IPS-20b (cell line): ENCODE measurements around the gene MIX23.
"Not testable (repeated sequence)": the region's sequence is repeated elsewhere in the genome, so short reads cannot be mapped to it uniquely, and the experiment has no call there.

ENCODE experiments used
- H3K27ac ChIP-seq: one replicate; pipeline ENCODE4 v1.5.1; 2013; ENCODE audit warnings: low read length
- H3K27me3 ChIP-seq: 2 replicates; pipeline ENCODE4 v1.6.1; 2013; ENCODE audit warnings: mild to moderate bottlenecking, low read length, inconsistent platforms; ENCODE audit not compliant: insufficient read depth
- H3K36me3 ChIP-seq: 2 replicates; pipeline ENCODE4 v1.6.1; 2013; ENCODE audit warnings: low read depth, mild to moderate bottlenecking, inconsistent platforms, low read length, moderate library complexity; ENCODE audit not compliant: insufficient read depth
- H3K4me1 ChIP-seq: 2 replicates; pipeline ENCODE4 v1.6.1; 2013; ENCODE audit warnings: mild to moderate bottlenecking, control low read depth, inconsistent platforms, low read length, moderate library complexity; ENCODE audit not compliant: insufficient read depth
- H3K4me3 ChIP-seq: 2 replicates; pipeline ENCODE4 v1.5.1; 2013; ENCODE audit warnings: mild to moderate bottlenecking, low read length, inconsistent platforms
- H3K9ac ChIP-seq: 2 replicates; pipeline ENCODE4 v1.6.1; 2013; ENCODE audit warnings: low read depth, mild to moderate bottlenecking, inconsistent platforms, low read length, moderate library complexity
- H3K9me3 ChIP-seq: 2 replicates; pipeline ENCODE4 v1.6.1; 2013; ENCODE audit warnings: mild to moderate bottlenecking, low read depth, low read length, inconsistent platforms; ENCODE audit not compliant: insufficient read depth

MIX23 gene

DNA sequence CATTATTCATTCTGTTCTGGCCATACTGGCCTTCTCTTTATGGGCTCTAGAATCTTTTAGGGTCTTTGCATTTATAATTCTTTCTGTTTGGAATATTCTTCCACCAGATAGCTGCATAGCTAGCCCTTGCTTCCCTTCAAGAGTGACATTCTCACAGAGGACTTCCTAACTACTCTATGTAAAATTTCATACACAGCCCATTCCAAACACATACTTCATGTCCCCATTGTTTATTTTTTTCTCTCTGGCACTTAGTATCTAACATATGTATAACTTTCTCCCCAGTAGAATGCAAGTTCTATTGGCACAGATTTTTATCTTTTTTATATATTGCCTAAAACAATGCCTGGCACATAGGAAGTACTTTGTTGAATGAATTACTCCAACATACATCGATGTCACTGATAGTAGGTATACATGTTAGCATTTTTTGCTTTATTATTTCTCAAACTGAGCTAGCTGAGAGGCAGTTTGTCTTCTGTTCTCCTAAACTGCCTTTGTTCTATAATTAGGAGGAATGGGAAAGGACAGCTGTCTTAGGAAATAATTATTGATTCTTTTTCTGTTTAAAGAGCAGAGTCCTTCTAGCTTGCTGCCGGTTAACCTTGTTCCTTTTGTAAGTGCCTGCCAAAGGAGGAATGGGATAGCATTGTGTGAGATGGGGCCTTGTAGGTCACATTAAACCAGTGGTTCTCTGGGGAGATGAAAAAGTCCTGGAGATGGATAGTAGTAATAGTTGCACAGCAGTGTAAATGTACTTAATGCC is 8.8 kb upstream of the MIX23 start:
- H3K27ac ChIP-seq: no peak overlapping the region
- H3K4me3 ChIP-seq: no peak overlapping the region
- H3K9ac ChIP-seq: no peak overlapping the region
- H3K4me1 ChIP-seq: peaks cover 5% of the 10 kb centered on the region; the same call in 1 of the 2 replicates
- 0 out of 2 replicates have a peak, but pooled peaks cover 4% of the 10 kb centered on the region for H3K36me3 ChIP-seq
- H3K9me3 ChIP-seq: no peaks in the 10 kb centered on the region
- no peaks in the 10 kb centered on the region for H3K27me3 ChIP-seq

DNA sequence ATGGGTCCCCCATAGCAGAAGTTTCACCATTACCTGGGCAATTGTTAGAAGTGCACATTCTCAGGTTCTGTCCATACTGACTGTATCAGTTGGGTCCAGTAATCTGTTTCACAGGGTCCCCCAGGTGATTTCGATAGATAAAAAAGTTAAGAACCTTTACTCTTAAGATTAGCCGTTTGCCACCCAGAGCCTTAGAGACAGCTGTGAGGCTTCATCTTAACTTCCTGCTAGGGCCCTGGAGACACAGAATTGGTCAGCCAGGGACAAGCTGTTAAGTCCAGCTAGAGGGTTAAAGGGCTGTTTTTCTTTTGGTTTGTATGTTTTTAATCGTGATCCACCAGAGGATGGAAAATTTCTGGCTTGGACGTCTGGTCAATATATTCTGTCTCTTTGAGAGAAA is 7.6 kb upstream of the MIX23 start:
- no peaks in the 10 kb centered on the region for H3K27me3 ChIP-seq
- H3K4me1 ChIP-seq: peaks cover 5% of the 10 kb centered on the region; the same call in 1 of the 2 replicates
- no peak overlapping the region for H3K4me3 ChIP-seq
- no peak overlapping the region for H3K9ac ChIP-seq
- H3K36me3 ChIP-seq: 0 out of 2 replicates have a peak, but pooled peaks cover 6% of the 10 kb centered on the region
- no peaks in the 10 kb centered on the region for H3K9me3 ChIP-seq
- H3K27ac ChIP-seq: no peak overlapping the region

DNA sequence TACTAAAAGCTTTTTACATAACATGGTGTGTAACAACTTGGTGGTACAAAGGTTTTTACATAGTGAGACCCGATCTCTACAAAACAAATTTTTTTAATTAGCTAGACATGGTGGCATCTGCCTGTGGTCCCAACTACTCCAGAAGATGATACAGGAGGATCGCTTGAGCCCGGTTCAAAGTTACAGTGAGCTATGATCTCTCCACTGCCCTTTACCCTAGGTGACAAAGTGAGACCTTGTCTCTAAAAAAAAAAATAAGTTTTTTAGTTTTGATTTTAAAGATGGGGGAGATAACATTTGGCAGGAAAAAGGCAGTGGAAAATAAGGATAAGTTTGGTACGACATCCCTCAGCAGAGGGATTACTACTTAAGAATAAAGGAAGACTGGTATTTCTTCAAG is 6.9 kb upstream of the MIX23 start:
- Histone ChIP-seq H3K27me3 (no peaks in the 10 kb centered on the region), H3K9me3 (no peaks in the 10 kb centered on the region), H3K36me3 (0 out of 2 replicates have a peak, but pooled peaks cover 6% of the 10 kb centered on the region), H3K9ac (no peak overlapping the region), H3K4me1 (peaks cover 5% of the 10 kb centered on the region; the same call in 1 of the 2 replicates), H3K4me3 (no peak overlapping the region), H3K27ac (no peak overlapping the region)

DNA sequence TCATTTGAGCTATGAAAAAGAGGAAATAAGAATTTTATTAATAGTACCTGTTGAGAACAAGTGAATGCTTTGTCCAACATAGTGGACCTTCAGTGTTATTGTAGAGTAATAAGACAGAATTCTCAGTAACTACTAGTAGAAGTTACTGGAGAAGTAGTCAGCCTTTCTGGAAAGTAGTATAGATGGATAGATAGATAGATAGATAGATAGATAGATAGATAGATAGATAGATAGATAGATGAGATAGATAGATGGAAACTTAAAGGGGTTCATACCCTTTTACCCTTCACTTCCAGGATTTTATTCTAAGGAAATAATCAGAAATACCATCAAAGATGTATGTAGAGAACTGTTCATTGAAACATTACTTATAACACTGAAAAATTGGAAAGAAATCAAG is 6.2 kb upstream of the MIX23 start:
- no peaks in the 10 kb centered on the region for H3K27me3 ChIP-seq
- 0 out of 2 replicates have a peak, but pooled peaks cover 6% of the 10 kb centered on the region for H3K36me3 ChIP-seq
- H3K9ac ChIP-seq: no peak overlapping the region
- no peak overlapping the region for H3K4me3 ChIP-seq
- no peak overlapping the region for H3K27ac ChIP-seq
- H3K9me3 ChIP-seq: no peaks in the 10 kb centered on the region
- H3K4me1 ChIP-seq: peaks cover 5% of the 10 kb centered on the region

DNA sequence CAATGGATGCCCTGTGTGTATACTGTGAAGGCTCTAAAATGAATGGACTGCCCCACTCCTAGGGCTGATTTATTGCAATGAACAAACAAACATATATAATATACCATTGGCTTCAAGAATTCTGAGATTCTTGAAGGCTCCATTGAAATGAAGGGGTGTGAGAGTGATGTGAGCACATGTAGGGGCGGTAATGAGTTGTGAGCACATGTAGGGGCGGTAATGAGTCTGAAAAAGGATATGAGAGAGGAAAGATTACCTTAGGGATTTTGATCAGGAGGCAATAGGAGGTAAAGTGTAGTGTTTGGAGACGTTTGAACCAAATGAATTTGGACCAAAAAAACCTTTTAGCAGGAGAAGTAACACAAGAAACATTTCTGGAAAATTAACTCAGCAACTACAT is 4.7 kb upstream of the MIX23 start:
- Histone ChIP-seq H3K36me3 (0 out of 2 replicates have a peak, but pooled peaks cover 6% of the 10 kb centered on the region), H3K27ac (no peak overlapping the region), H3K27me3 (no peaks in the 10 kb centered on the region), H3K4me3 (no peak overlapping the region), H3K9ac (no peak overlapping the region), H3K4me1 (peaks cover 5% of the 10 kb centered on the region; the same call in 1 of the 2 replicates), H3K9me3 (no peaks in the 10 kb centered on the region)

DNA sequence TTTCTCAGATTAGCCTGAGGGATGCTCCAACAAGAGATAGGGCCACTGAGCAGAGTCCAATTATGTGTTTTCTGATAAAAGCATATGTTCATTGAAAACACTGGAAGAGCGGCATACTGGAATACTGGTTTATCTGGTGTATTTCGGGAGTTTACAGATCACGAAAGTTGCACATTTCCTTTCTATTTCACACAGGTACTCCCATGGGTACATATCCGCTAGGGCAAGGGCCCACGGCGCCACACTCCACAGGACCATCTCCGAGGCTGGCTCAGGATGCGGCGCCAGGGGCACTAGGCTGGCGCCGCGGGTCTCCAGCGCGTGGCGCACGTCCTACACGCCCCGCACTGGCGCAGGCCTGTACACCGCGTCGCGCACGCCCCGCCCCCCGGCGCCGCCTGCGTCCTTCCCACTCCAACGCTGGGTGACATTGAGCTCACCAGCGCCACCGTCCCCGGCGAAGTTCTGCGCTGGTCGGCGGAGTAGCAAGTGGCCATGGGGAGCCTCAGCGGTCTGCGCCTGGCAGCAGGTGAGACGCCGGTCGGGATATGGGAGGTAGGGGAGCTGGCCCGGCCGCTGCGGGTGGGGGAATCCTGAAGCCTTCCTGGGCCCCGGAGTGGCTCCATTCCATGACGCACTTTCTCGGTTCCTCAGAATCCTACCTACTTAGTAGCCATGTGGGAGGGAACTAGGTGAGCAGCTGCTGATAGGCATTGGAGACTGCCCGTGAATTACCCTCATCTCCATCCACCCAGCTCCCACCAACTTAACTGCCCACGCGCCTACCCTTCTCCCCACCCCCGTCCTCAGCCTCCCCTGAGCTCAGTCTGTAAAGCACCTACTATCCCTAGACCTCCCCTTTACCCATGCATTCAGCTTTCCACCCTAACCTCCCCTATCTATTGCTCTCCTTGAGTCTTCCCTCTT is 1.0 kb upstream of the MIX23 start, which contains the start of gene FAM162A:
FAM162A (plus strand) TSS at position 412 of the 927 bp plus-strand sequence; CDS start at position 496, 84 bp downstream.
- H3K9ac ChIP-seq: peak within 1 kb of the TSS; percentile 95
- H3K27me3 ChIP-seq: no peaks in the 10 kb centered on the region
- peak within 1 kb of the TSS; percentile 15 for H3K27ac ChIP-seq
- peaks cover 11% of the 10 kb centered on the region for H3K36me3 ChIP-seq
- H3K9me3 ChIP-seq: no peaks in the 10 kb centered on the region
- peak within 1 kb of the TSS; percentile 96 for H3K4me3 ChIP-seq
- H3K4me1 ChIP-seq: peaks cover 5% of the 10 kb centered on the region; the same call in 1 of the 2 replicates

DNA sequence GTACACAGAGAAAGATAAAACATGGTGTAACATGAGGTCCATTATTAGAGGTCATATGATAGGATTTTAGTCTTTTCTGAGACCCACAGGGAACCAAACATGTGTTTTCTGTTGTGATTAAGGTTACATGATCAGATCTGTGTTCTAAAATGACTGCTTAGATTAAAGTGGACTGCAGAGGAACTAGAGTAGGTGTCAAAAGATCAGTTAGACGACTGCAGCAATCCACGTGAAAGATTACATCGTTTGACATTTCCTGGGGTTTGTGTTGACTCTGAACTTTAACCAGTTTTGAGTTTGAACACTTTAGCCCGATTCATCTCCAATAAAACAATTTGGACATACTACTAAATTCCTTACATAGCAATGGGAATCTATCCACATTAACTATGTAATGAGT is 5.1 kb downstream of the MIX23 start:
- peaks cover 13% of the 10 kb centered on the region for H3K36me3 ChIP-seq
- no peak overlapping the region for H3K9ac ChIP-seq
- no peaks in the 10 kb centered on the region for H3K27me3 ChIP-seq
- H3K4me1 ChIP-seq: no peaks in the 10 kb centered on the region
- H3K27ac ChIP-seq: no peak overlapping the region
- H3K4me3 ChIP-seq: no peak overlapping the region
- no peaks in the 10 kb centered on the region for H3K9me3 ChIP-seq

DNA sequence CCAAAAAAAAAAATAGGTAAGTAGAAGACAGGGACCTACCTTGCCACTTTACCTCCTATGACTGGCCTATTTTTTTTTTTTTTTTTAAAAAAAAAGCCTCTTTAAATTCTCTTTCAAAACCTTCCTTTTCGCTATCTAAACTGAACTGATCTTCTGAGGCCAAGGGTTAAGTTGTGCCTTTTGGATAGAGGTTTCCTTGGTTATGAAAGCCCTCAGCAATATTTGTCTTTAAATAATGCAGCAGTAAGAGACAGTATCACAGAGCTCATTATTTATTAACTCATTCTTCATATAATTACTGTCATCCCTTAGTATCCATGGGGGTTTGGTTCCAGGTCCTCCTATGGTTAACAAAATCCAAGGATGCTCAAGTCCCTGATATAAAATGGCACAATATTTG is 9.0 kb downstream of the MIX23 start:
- Histone ChIP-seq H3K4me1 (no peaks in the 10 kb centered on the region), H3K27ac (no peak overlapping the region), H3K4me3 (no peak overlapping the region), H3K27me3 (no peaks in the 10 kb centered on the region), H3K9me3 (no peaks in the 10 kb centered on the region), H3K36me3 (peaks cover 38% of the 10 kb centered on the region), H3K9ac (no peak overlapping the region)

DNA sequence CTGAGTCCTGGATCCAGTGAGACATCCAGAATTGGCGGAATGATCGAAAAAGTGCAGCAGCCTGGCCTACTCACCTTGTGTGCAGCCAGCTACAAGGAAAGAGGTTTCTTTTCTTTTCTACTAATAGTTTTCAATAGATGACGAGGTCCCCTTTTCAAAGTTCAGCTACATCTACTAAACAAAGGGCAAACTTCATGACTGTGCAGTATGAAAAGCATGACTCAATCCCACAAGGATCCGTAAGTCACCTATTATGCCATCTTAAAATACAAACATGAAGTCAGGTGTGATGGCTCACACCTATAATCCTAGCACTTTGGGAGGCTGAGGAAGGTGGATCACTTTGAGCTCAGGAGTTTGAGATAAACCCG is 16.7 kb downstream of the MIX23 start:
- no peaks in the 10 kb centered on the region for H3K9me3 ChIP-seq

DNA sequence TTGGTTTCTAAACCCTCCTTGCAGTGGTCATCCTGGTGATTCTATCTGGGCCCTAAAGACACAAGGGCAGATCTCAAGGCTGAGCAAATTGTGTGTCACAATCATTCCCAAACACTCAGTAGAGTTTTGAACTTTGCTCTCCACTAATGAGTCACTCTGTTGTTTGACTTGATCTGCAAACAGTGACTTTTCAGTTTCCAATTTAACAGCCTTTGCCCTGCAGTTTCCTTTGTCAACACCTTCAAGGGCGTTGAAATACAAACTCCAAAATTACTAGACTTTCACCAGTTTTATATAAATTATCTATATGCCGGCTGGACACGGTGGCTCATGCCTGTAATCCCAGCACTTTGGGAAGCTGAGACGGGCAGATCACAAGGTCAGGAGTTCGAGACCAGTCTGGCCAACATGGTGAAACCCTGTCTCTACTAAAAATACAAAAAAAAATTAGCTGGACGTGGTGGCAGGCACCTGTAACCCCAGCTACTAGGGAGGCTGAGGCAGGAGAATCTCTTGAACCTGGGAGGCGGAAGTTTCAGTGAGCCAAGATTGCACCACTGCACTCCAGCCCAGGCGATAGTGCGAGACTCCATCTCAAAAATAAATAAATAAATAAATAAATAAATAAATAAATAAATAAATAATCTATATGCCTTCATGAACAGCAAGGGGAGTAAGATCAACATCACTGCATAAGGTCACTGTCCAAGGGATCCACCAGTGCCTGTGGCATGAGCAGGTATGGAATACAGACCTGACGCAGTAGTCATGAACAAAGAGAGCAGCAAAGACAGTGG is 17.3 kb downstream of the MIX23 start:
- not testable (repeated sequence) for H3K9ac ChIP-seq, H3K4me3 ChIP-seq, H3K4me1 ChIP-seq, H3K27me3 ChIP-seq, H3K27ac ChIP-seq, H3K9me3 ChIP-seq
- H3K36me3 ChIP-seq: peaks cover 97% of the 10 kb centered on the region

More for the DNA sequence above, 16.7 kb downstream of the MIX23 start:
- no peaks in the 10 kb centered on the region for H3K4me1 ChIP-seq
- no peak overlapping the region for H3K4me3 ChIP-seq
- no peaks in the 10 kb centered on the region for H3K27me3 ChIP-seq
- no peak overlapping the region for H3K27ac ChIP-seq
- no peak overlapping the region for H3K9ac ChIP-seq
- H3K36me3 ChIP-seq: peaks cover 97% of the 10 kb centered on the region

DNA sequence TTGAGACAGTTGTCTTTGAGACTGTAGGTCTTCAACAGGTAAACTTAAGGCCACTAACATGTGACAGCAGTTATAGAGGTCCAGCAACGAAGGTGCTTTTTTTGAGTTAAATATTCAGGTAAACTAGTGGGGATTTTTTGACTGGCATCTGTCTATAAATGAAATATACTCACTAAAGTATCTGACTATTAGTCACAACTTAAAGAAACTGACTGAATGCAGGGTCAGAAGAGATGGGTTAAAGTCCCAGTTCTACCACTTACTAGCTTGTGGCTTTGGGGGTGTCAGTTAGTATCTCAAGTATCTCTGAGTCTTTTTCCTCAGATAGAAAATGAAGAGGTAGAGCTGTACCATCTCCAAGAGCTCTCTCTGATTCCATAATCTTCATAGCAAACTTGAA is 18.0 kb downstream of the MIX23 start:
- Histone ChIP-seq H3K4me1 (no peaks in the 10 kb centered on the region), H3K9me3 (no peaks in the 10 kb centered on the region), H3K27ac (no peak overlapping the region), H3K36me3 (peaks cover 91% of the 10 kb centered on the region), H3K27me3 (no peaks in the 10 kb centered on the region), H3K9ac (no peak overlapping the region), H3K4me3 (no peak overlapping the region)
